ENCODE data around the gene DENND5B.
"Not testable (repeated sequence)": the region's sequence is repeated elsewhere in the genome, so short reads cannot be mapped to it uniquely, and the experiment has no call there.

The DENND5B gene

DNA sequence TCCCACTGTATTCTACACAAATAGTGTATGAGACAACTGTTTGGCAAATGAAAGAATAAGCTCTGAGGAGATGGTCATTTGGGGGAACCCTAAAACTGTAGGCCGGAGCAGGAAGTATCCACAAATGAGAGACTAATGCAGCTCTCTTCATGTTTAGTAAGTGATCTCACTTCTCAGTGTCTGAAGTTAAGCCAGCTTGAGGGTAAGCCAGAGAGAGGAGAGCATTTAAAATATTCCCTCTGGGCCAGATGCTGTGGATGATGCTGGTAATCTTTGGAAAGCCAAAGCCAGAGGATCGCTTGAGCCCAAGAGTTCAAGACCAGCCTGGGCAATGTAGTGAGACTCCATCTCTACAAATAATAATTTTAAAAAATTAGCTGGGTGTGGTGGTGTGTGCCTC is 134.4 kb downstream of the DENND5B start:
- DNase-seq = no peak

DNA sequence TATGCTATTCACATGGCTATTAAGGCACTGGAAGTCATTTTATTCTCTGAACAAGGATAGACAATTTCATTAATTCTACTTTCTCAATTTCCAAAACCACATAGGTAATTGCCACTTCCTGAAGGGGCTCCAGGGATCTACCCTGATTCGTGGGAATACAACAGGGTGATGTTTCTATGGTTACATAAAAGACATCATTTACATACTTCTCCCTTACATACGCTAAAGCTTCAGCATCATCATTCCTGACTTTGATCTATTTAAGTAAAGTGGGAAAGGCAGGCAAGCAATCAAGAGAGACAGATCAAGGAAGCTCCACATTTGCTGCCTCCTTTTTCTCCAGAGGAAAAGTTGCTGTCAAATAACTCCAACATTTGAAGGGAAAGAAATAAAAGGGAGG is 146.2 kb downstream of the DENND5B start:
- no peak for DNase-seq

DNA sequence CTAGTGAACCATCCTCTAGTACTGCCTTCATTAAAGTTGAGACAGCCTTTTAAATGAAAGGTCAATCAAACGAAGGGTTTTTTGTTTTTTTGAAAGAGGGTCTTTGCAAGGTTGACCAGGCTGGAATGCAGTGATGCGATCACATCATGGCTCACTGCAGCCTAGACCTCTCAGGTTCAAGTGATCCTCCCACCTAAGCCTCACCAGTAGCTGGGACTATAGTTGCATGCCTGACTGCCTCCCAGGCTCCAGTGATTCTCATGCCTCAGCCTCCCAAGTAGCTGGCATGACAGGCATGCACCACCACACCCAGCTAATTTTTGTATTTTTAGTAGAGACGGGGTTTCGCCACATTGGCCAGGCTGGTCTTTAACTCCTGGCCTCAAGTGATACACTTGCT is 150.3 kb downstream of the DENND5B start:
- no peak for DNase-seq

DNA sequence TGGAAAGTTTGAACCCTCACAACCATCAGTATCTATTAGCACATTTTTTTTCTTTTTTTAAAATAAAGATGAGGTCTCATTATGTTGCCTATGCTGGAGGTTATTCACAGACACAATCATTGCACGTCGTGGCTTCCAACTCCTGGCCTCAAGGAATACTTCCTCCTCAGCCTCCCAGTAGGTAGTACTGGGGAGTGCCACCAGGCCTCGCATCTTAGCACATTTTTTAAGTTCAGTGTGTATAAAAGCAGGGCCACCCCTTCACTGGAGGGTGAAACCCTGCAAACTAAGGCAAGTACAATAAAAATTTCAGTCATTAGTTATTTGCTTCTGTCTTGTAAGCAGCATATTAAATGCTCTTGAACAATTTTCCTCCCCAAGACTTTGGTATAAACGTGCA is 150.8 kb downstream of the DENND5B start:
- DNase-seq = no peak

DNA sequence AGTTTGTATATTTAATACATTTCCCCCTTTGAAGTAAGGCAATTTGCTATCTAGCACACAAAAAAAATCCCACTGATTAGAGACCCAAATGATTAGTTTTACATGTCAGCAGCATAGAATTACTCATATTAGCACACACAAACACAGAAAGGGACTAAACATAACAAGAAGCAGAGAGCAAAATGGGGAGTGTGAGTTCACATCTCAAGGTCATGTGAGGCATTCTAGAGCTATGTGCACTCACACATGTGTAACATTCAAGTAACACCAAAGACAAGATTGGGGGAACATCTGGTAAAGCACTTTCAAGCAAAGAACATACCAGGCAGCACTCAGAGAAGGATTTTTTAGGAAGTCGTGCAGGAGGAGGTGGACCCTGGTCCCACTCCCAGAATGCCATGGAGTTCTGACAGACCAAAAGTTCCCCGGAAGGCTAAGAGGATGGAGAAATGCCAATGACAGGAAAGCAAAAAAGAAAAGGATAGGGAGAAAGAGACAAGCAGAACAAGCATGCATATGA is 159.2 kb downstream of the DENND5B start:
- no peak for DNase-seq

DNA sequence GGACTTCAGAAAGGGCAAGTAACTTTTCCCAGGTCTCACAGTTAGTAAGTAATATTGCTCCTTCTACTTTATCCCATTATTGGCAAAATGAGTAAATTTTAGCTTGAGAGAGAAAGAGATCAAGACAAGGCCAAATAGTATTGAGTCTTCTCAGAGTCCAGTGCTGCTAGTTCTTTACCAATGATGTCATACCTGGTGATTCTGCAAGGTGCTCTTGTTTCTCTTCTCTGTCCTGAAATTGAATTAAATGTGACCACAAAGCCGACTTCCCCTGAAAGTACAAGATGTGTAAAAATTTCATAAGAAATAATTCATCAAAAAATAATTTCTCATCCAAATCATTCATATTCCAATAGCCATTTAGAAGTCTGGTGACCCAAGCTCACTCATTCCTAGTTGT is 167.5 kb downstream of the DENND5B start:
- no peak for DNase-seq

DNA sequence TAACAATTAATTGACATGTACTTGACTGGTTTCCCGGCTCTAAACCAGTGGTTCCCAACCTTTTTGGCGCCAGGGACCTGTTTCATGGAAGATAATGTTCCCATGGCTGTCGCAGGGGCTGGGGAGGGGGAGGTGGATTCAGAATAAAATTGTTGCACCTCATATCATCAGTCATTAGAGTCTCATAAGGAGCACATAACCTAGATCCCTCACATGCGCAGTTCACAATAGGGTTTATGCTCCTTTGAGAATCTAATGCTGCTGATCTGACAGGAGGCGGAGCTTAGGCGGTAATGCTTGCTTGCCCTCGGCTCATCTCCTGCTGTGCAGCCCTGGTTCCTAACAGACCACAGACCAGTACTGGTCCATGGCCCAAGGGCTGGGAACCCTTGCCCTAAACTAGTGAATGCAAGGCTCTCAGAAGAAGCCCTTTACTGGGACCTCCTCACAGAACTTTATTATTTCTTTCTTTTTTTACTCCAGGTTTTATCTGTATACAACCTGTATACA is 178.6 kb downstream of the DENND5B start:
- DNase-seq = no peak

DNA sequence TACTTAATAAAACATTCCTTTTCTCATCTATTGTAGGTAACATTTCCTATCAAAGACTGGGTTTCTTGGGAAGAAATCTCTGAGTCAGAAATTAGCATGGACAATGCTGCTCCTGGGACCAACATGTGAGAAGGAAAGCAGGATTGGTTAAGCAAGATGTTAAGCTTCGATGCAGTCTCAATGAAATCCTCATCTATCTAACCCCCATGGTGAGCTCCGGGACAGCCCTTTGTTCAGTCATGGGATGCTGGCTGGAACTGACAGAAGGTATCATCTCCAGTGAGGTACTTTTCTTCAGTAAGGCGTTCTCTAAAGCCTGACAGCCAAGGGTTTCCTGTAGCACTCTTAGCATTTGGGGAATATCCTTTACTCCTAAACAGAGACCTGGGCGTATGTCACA is 182.2 kb downstream of the DENND5B start:
- no peak for DNase-seq

DNA sequence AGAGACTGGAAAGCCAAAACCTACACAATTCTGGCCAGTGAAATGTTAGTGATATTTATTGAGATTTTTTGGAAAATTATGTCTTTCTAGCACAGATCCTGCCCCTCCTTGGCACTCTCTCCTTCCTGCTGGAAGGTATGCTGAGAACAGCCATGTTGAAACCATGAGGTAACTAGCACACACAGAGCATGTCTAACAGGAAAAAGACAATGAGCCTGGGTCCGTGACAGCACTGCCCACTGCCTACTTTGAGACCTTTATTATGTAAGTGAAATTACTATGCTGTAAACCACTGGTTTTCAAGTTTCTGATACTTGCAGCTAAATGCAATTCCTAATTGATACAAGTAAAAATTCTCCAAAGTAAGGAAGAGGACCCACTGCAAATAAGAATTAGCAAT is 183.4 kb downstream of the DENND5B start:
- DNase-seq = no peak

DNA sequence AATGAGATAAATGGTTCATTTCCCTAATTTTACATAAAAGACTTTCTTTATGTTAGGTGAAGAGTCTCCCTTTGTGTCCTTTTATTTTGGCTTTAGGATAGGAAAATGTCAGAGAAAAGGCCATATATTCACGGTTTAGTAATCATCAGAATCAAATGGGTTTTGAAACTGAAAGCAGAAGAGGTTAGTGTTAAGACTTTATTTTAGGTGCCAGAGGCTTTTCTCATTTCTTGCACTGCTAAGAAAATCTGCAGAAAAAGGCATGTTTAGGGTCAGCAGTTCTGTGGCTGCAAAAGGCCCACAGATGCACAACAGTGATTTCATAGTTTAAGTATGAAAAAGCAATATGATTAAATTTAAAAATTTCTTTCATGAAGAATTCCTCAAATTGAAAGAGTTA is 184.6 kb downstream of the DENND5B start:
- no peak for DNase-seq

DNA sequence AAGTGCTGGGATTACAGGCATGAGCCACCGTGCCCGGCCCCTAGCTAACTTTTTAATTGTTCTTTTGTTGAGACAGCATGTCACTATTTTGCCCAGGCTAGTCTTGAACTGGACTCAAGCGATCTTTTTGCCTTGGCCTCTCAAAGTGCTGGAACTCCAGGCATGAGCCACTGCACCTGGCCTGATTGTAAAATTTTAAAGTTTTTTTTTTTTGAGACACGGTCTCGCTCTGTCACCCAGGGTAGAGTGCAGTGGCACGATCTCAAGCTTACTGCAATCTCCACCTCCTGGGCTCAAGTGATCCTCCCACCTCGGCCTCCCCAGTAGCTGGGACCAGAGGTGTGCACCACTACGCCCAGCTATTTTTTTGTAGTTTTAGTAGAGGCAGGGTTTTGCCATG is 185.9 kb downstream of the DENND5B start:
- DNase-seq = no peak

DNA sequence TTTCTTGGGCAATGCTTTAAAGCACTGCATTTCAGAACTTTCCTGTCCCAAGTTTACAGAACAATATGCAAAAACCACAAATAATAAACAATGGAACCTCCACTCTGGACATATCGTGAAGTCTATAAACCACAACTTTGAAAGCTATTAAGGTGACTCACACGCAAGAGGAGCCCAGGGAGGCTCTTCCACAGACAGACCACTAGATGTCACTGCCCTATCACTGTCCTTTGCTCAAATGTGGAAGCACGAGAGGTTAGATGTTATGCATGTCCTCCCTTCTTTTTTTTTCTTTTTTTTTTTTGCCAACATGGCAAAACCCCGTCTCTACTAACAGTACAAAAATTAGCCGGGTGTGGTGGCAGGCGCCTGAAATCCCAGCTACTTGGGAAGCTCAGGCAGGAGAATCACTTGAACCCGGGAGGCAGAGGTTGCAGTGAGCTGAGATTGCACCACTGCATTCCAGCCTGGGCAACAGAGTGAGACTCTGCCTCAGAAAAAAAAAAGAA is 187.8 kb downstream of the DENND5B start:
- peak; percentile 25 for DNase-seq

DNA sequence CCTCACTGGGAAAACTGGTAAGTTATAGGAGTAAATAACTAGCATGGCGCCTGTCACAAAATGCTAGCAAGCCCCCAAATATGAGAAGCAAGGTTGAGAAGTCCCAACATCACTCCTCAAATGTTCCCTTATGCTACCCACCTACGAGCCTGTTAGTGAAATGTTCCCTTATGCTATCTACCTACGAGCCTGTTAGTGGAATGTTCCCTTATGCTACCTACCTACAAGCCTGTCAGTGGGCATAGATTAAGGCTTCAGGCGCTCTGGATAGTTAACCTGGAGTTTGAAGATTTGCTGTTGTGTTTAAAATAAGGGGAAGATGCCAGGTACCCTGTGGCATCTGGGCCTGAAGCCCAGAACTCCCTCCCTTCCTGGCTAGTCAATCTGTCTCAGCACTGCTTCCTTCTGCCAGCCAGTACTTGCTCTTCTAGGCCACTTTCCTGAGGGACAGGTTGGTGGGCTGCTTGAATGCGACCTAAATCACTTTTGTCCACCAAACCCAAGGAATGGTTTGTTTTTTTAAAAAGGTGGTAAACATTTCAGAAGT is 197.9 kb downstream of the DENND5B start:
- no peak for DNase-seq

DNA sequence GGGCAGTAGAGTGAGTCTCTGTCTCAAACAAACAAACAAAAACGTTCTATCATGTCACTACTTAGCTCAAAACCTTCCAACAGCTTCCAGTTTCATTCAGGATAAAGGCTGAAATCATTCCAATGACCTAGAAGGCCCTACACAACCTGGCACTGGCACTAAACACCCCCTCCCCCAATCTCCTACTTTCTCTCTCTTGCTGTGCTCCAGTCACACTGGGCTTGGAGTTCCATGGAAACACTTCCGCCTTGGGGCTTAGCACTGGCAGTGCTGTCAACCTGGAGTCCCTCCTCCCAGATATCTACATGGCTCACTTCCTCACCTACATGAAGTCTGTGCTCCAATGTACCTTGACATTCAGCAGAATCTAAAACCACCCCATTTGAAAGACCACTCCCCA is 199.9 kb downstream of the DENND5B start:
- no peak for DNase-seq

DNA sequence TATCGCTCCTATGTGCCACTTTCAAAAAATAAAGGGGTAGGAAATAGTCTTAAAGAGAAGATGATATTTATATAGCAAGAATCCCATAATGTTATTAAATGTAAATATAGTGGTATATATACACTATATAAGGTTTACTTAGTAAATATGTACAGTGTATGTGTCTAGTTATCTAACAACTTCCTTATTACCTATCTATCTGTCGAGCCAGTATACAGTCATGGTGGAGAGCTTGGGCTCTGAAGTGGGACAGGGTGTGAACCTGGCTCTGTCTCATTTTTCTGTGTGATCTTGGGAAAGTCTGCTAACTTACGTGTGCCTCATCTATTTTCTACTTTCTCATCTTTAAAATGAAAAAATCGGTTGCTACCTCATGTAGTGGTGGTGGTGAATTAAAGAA is 202.2 kb downstream of the DENND5B start:
- no peak for DNase-seq

DNA sequence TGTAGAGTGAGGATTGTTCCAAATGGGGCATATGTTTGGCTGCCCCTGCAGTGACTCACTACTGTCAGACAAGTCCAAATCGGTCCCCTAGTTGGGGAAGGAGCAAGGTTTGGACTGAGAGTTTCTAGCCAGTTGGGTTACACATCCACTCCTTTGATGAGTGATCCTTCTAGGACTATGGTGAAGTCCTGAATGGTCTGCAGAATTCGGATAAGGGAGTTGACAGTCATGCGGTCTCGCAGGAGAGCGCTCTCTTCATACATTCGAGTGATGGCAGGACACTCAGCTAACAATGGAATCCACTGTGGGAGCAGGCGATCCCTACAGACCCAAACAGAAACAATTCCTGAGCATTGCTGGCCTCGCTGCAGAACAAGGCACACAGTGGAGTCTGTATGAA is 203.5 kb downstream of the DENND5B start:
- no peak for DNase-seq

DNA sequence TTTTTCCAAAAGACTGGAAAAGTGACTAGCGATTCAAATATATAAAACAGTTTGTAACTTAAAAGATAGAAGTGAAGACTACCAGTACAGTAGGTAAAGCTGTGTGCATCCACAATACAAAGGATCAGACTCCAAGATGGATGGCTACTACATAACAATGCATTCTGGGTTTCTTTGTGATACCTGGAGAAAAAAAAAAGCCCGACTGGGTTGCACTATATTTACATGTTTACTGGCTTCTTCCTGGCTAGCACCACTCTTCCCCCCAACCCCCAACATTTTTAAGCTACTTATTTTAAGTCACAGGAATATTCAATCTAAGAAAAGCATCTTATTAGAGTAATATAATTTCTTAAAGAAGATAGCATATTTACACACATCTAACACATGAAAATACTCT is 203.9 kb downstream of the DENND5B start:
- DNase-seq = no peak

DNA sequence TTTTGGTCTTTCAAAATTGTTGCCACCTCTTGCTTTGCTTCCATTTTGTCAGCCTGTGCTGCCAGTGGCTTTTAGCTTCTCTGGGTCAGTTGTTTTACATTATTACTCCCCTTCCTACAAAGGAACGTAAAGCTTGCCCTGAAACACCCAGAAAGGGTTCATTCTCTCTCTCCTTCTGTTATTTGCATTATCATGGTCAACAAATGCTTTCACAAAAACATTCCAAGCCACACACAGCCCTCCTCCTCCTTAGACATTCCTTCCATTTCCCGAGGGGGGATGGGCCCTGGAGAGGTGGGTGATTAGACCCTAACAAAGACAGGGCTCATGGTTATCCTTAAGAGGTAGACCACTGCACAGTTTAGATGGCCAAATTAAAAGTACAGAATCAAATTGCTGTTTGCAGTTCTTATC is 204.6 kb downstream of the DENND5B start:
- DNase-seq = no peak

DNA sequence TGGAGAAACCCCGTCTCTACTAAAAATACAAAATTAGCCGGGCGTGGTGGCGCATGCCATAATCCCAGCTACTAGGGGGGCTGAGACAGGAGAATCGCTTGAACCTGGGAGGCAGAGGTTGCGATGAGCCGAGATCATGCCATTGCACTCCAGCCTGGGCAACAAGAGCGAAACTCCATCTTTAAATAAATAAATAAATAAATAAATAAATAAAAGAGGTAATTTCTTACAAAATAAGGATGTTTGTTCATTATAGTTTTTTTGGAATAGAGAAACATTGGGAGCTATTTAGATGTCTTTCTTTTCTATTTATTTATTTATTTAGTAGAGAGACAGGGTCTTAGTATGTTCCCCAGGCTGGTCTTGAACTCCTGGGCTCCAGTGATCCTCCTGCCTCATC is 213.7 kb downstream of the DENND5B start:
- DNase-seq = not testable (repeated sequence)

DNA sequence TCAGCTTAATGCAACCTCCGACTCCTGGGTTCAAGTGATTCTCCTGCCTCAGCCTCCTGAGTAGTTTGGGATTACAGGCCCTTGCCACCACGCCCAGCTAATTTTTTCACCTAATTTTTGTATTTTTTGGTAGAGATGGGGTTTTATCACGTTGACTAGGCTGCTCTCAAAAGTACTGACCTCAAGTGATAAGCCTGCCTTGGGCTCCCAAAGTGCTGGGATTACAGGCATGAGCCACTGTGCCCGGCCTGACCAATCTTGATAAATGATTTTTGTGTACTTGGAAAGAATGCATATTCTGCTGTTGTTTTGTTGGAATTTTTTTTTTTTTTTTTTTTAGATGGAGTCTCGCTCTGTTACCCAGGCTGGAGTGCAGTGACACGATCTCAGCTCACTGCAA is 215.5 kb downstream of the DENND5B start:
- not testable (repeated sequence) for DNase-seq

DNA sequence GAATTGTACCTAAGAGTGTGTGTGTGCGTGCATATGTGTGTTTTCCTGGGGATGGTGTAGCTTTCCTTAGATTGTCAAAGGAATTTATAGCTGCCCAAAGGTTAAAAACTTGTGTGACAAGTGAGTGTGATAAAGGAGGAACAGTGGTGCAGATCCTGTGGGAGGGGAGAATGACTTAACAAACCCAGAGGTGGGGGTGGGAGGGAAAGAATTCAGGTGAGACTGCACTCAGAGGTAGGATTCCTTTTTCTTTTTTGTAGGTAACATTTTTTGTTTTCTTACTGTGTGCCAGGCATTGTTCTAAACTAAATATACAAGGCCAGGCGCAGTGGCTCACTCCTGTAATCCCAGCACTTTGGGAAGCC is 219.7 kb downstream of the DENND5B start:
- no peak for DNase-seq

DNA sequence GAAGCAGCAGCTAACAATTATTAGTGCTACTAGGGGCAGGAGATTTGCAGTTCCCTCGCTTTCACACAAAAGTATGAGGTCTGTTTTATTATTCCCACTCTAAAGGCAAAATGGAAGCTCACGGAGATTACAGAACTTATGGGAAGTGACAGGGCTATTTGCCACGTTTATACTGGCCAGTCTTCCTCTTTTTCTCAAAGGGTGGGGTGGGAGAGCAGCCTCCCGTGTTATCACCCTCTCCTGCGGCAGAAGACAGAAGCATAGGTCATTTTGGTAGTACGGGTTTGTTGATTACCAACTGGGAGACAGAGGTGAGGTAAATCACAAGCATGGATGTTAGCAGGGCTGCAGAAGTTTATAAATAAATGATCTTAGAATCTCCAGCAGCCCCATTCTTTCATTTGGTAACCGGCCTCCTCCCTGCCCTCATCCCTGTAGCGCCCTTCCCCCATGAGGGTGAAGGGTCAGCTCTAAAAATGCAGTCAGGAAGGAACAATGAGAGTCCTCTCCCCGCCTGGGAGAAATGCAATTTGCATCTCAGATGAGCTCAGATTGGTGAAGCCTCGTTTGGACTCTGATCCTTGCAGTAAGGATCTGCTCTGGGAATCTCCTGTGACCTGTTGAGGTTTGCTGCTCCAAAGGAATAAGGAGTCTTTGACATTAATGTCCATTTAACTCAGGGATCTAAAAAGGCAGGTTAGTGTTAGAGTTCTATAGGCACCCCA is 220.2 kb downstream of the DENND5B start:
- DNase-seq = no peak

DNA sequence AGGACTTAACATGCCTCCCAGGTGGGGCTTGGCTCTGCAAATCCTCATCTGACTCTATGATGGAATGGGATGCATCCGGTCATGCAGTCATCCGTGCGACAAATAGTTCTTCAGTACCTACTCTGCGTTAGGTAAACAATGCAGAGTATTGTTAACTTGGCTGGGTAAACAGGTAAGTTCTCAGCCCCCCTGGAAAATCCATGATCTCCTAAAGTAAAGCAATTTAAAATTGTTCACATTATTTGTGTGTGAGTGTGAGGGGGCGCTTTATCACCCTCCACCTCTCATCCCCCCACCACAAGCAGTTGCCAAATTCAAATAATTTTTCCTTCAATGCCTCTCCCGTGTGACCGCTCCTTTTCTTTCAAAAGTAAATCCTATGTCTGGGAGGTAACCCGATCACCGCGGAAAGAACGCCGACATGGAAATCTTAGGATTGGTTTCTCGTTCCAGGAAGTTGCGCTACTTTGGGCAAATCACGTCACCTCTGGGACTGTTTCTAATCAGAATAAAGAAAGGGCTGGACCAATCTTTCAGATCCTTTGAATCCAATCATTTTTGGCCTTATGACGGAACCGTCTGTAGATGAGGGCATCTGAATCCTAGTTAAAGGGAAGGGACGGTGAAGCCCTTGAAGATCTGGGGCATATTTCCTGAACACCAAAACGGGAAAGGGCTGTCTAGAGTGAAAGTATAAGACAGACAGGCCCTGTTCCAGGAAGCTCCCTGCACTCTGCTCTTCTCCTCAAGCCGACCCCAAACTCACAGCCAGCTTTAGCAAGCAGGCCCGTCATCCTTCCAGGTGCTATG is 221.0 kb downstream of the DENND5B start:
- no peak for DNase-seq

All from activated T-cell treated with anti-CD3 and anti-CD28 coated beads, Interleukin-2, amount 50 U/mL, for 1 hour (primary cell).